LNCaP clone FGC (cell line): ENCODE data around the gene PDIA5.

Experiments
- DNase-seq: peaks from one replicate; pipeline ENCODE4 v3.0.0-alpha.2; 2011; ENCODE audit warnings: low read depth
- H3K4me3 ChIP-seq: 2 replicates; pipeline ENCODE4 v1.5.1; 2011; ENCODE audit warnings: mild to moderate bottlenecking, low read depth, low read length, control low read depth
- TF ChIP-seq, protein P1 (sequence below): IDR thresholded peaks from 2 replicates; pipeline ENCODE4 v1.5.1; 2012; ENCODE audit warnings: mild to moderate bottlenecking; ENCODE audit not compliant: control insufficient read depth, insufficient read depth; ENCODE audit errors: extremely low read depth

PDIA5 gene

DNA sequence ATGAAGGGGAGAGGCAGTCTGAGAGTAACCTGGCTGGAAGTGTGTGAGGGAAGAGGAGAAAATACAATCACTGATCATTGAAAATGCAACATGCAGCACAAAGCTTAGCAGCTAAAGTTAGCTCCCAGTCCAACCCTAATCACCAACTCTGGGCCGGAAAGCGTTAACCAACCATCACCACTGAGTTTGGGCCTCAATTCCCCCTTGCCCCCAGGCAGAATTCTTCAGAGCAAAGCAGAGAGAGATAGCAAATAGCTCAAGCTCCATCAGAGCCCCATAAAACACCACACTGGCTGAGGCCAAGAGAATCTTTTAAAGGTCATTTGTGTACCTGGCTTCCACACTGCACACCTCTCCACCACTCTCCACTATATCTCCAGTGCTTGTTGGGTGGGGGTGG is 16.2 kb upstream of the PDIA5 start:
- DNase-seq, result no peak
- TF ChIP-seq, protein P1, sequence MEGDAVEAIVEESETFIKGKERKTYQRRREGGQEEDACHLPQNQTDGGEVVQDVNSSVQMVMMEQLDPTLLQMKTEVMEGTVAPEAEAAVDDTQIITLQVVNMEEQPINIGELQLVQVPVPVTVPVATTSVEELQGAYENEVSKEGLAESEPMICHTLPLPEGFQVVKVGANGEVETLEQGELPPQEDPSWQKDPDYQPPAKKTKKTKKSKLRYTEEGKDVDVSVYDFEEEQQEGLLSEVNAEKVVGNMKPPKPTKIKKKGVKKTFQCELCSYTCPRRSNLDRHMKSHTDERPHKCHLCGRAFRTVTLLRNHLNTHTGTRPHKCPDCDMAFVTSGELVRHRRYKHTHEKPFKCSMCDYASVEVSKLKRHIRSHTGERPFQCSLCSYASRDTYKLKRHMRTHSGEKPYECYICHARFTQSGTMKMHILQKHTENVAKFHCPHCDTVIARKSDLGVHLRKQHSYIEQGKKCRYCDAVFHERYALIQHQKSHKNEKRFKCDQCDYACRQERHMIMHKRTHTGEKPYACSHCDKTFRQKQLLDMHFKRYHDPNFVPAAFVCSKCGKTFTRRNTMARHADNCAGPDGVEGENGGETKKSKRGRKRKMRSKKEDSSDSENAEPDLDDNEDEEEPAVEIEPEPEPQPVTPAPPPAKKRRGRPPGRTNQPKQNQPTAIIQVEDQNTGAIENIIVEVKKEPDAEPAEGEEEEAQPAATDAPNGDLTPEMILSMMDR, result no peak
- no peak overlapping the region for H3K4me3 ChIP-seq

DNA sequence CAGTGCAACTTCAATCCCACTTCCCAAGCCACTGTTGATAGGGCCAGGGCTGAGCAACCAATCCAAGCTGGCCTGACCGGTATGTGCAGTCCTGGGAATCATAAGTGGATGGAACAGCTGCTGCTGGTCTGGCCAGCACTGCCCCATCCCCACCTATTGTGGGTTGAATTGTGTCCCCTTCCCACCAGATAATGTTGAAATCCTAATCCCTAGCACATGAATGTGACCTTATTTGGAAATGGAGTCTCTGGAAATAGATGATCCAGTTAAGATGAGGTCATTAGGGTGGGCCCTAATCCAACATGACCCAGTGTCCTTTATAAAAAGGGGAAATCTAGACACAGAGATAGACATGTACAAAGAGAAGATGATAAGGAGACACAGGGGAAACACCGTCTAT is 13.7 kb upstream of the PDIA5 start:
- no peak for DNase-seq
- TF ChIP-seq, protein P1, result no peak
- no peak overlapping the region for H3K4me3 ChIP-seq

DNA sequence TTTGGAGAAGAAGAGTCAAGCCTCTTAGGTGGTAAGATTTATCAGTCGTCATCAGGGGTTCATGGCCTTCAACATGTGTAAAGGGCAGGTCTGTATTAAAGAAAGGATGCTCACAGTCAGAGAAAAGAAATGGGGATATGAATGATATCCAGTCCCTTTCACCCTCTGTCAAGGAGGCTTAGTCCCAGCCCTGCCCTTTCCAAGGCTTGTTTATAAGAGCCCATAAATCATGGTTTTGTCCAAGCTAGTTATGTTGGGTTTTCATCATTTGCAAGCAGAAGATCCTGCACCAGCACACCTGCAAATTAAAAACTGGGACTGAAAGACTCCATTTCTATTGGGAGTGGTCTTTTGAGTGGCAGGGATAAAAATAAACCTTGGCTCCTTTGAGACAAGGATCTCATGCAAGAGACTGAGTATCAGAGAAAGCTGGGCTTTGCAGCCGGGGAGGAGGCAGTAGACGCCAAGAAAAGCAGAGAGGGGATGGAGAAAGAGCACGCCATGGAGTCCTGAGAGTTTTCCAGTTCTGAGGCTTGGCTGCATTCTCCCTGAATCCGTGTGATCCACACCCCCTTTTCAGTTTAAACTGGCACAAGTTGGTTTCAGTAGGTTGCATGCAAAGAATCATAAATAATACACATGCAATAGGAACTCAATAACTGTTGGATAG is 12.6 kb upstream of the PDIA5 start:
- no peak overlapping the region for H3K4me3 ChIP-seq
- DNase-seq, result no peak
- TF ChIP-seq, protein P1, result no peak

DNA sequence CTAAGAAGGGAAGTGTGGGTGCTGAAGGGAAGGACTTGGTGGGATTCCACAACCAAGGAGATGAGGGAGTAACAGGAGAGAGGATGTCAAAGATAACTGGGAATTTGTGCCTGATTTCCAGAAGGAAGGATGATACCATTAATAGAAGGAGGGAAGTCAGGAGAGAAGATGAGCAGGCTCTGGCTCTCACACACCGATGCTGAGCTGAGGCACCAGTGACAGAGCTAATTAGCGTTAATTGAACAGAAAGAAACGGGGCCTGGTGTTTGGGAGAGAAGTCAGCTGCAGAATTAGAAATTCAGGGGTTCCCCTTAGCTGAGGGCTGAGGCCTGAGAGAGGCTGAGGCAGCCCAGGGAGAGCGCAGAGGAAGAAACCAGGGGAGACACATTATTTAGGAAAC is 11.9 kb upstream of the PDIA5 start:
- no peak overlapping the region for H3K4me3 ChIP-seq
- DNase-seq, result no peak

DNA sequence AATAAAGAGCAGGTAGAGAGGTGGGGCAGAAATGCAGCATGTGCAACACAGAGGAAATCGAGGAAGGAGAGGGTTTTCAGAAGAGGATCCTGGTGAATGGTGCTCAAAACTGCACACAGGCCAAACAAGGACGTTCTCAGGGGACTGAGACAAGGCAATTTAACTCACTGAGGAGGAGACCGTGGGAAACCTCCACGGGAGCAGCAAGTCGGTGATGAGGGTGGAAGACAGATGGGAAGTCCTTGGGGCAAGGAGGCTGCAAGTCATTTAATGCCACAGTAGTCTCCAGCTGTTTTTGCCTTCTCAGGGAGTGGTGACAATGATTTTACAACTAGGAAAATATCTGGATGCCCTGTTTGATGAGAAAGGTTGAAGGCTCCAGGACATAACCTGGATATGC is 11.5 kb upstream of the PDIA5 start:
- no peak for DNase-seq

More for the DNA sequence above, 11.9 kb upstream of the PDIA5 start:
- TF ChIP-seq, protein P1, result no peak

DNA sequence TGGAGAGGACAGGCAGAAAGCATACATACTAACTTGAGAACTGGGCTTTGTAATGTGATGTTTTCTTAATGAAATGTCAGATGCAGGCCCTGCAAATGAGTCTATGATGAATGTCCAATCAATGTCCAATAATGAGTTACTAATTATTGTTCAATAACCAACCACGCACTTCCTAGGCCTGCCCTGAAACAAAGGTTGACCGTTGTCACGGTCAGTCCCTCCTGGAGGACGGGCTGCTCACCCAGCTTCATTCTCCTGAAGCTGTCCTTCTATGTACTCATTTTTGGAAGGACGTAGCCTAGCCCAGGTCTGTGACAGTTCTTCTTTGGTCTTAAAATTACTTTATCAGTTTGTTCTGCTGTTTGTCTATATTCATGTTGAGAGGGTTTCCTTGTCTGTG is 8.3 kb upstream of the PDIA5 start:
- no peak overlapping the region for H3K4me3 ChIP-seq
- DNase-seq, result no peak

More for the DNA sequence above, 11.5 kb upstream of the PDIA5 start:
- TF ChIP-seq, protein P1, result no peak
- H3K4me3 ChIP-seq, result no peak overlapping the region

More for the DNA sequence above, 8.3 kb upstream of the PDIA5 start:
- TF ChIP-seq, protein P1, result no peak
